ENCODE data around the gene FXYD2.

The FXYD2 gene

DNA sequence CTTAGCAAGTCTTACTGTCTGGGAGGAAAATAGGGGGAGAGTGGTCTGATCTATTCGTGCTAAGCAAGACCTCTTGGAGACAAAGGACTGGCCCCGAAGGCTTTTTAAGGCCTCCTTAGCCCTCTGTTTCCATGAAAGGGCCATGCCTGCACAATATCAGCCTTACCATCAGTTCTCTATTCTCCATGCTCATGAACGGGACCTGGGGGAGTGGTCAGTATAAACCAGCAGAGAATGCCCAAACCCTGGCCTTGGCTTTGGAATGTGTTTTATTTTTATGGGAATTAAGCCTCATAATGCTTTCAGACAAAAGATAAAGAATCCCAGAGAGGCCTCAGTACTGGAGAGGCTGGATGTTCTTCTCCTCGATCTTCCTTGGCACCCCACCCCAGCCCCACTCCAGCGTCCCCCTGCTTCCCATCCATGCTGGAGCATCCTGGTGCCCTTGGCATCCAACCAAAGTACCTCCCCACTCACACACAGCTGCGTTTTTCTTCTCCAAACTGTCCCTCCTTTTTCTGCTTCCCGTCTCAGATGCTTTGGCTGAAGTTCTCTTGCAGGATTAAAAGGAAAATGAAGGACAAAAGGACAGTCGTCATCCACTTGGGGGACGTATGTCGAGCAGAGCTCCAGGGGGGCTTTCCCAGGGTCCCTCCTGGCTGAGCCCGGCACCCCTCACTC is 33.3 kb upstream of the FXYD2 start:
- no peak for ATAC-seq

GRCh38 chr11:117855912-117856651 is 31.5 kb upstream of the FXYD2 start:
- no peak for ATAC-seq

GRCh38 chr11:117855186-117855845 is 30.8 kb upstream of the FXYD2 start:
- ATAC-seq, result no peak

- no peak for ATAC-seq
Measured at GRCh38 chr11:117852309-117852708, 27.8 kb upstream of the FXYD2 start.

- ATAC-seq, result no peak
Measured at GRCh38 chr11:117851852-117852251, 27.3 kb upstream of the FXYD2 start.

GRCh38 chr11:117851106-117851505 is 26.6 kb upstream of the FXYD2 start:
- ATAC-seq, result no peak

- ATAC-seq, result no peak
Measured at GRCh38 chr11:117849781-117850414, 25.4 kb upstream of the FXYD2 start.

DNA sequence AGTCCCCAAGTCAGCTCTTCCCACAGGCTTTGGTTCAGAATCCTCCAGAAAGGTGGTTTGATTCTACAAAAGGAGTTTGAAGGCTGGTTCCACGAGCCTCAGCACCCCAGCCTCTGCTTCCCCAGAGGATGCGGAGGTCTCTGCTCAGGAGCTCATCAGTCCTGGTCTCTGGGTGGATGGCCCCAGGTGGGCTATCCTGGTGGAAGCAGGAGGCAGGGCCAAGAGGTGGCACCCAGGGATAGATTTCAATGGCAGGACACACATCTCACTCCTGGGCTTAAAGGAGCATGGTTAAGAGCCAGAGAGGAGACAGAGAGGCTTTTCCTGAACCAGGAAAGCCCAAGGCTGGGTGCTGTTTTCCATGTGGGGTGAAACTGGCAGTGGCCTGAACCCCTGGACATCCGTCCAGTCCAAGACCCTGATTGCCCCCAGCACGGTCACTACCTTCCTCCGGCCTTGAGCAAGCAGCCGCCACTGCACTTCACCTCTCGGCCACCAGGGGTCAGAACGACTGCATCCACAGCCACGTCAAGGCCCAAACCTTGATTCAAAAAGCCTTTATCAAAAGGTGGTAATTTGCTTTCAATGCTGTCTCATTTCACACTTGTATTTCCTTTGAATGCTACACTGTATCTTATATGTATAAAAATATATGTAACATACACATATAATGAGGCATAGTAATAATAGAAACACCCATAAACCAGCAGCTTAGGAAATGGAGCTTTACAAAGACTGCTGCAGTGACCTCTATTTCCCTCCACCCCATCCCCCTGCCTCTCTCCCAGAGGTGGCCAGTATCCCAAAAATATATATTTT is 19.3 kb upstream of the FXYD2 start:
- ATAC-seq, result peak; percentile 78 to 79

DNA sequence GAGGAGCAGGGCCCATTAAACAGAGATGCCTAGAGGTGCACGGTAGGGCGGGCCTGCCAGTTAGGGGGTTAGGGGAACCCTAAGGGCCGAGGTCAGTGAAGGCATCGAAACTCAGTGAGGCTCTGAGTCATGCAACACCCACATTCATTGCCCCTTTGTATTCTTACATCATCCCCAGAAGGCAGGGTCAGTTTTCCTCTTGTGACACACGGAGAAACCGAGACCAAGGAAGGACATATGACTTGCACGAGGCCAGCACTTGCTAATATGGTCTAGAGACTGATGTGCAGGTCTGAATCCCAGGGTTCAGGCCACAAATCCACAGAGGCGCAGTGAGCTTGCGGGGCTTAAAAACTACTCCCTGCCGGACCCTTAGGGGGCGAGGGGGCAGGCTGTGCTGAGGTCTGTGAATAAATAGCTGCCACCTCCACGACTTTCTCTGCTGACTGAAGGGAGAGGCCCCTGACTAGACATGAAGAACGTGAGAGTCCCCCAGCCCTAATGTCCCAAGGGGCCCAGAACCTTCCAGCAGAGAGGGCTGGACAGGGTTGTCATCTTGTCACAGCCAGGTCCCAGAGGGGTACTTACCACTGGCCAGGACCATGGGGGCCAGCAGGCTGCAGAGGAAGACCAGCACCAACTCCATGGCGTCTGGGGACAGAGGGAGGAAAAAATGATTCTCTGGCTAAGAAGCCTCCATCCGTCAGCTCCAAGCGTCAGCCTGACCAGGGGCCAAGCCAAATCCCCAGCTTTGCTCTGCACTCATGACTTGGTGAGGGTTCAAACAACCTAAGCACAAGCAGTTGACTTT is 17.8 kb upstream of the FXYD2 start:
- ATAC-seq, result no peak

- ATAC-seq, result no peak
Measured at GRCh38 chr11:117841551-117842031, 17.0 kb upstream of the FXYD2 start.

GRCh38 chr11:117840881-117841550 is 16.5 kb upstream of the FXYD2 start:
- ATAC-seq, result no peak

- no peak for ATAC-seq
Measured at GRCh38 chr11:117839936-117840813, 15.6 kb upstream of the FXYD2 start.

DNA sequence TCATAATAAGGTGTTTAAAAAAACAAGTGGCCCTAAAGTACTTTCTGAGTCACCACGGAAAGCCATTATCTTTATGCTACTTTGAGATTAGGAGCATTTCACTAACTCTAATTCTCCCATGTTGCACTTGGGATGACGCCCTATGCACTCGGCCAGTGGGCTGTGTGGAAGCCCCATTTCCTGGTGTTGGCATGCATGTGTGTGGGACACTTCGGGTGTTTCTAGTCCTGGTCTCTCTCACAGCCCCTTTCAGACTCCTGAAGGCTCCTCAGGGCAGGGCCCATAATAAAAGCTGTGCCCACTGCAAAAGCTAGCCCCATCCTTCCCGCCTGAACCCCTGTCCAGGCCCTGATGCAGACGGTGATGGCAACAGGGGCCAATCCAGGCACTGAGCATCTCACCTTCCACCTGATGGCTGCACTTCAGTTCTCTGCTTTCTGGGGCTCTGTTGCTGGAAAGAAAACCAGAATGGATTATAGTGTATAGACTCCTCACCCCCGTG is 14.9 kb upstream of the FXYD2 start:
- ATAC-seq, result no peak

GRCh38 chr11:117838901-117839300 is 14.4 kb upstream of the FXYD2 start:
- no peak for ATAC-seq

DNA sequence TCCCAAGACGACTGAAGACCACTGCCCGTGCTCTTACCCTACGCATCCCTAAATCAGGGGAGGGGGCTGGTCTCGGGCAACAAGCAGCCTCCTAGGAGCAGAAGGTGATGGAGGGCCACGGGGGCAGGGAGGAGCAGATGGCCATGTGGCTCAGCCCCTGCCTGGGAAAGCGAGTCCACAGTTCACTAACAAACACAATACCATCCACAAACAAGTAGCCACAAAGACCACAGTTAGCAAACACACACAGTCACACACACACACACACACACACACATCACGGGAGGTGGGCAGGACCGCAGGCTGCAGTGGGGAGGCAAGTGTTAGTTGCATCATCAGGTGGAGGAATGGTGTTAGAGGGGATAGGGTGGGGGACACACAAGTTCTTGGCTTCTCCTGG is 13.2 kb upstream of the FXYD2 start:
- ATAC-seq, result no peak

DNA sequence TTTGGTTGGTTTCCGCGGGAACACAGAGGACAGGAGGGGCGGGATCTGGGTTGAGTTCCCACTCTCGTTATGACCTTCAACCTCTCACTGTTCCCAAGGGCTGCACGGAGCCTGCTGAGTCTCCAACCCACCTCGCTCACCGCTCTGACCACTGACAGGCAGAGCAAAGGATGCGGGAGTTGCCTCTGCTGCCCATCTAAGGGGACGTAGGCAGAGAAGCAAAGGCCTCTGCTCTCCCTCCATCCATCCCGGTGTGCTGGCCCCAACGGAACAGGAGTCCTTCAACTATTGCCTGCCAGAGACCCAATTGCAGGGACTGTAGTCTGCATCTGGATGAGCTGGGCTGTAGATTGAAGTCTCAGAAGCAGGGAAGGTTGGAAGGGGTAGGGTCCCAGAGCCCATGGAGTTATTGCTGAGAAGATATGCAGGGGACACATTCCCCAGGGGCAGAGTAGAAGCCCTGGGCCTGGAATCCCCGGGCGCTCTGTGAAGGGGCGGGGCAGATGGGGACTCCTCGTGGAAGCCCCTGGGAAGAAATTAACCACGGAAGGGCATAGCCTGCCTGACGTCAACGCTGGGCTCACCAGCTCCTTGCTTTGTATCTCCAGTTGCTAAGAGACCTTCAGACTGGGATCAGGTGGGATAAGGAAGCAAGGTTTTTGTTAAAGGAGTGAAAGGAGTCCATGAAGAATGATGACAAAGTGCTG is 12.7 kb upstream of the FXYD2 start:
- ATAC-seq, result no peak

DNA sequence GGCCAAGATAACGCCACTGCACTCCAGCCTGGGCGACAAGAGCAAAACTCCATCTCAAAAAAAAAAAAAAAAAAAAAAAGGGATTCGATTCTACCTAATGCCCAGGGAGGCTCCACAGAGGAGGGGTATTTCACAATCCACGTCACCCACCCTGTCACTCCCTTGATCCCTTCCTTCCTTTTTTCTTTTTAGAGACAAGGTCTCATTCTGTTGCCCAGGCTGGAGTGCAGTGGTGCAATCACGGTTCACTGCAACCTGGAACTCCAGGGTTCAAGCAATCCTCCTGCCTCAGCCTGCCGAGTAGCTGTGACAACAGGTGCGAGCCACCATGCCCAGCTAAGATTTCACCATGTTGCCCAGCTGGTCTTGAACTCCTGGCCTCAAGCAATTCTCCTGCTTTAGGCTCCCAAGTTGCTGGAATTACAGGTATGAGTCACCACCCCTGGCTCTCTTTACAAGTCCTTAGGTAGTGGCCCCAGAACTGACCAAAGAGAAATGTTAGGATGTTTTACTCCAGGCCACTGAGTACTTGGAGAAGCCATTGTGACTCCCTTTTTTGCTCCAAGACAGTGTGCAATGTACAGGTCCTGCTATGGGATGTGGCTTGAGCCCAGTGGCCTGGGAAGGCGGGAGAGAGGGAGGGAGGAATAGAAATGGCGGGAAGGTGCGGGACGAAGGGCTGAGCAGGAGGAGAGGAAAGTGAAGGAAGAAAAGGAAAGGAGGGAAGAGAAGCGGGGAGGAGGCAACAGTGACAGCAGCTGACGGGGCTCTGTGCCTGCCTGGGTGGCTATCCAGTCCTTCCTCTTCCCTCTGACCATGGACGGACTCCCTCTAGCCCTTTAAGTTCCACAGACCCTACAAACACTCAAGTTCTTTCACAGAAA is 11.8 kb upstream of the FXYD2 start:
- no peak for ATAC-seq

DNA sequence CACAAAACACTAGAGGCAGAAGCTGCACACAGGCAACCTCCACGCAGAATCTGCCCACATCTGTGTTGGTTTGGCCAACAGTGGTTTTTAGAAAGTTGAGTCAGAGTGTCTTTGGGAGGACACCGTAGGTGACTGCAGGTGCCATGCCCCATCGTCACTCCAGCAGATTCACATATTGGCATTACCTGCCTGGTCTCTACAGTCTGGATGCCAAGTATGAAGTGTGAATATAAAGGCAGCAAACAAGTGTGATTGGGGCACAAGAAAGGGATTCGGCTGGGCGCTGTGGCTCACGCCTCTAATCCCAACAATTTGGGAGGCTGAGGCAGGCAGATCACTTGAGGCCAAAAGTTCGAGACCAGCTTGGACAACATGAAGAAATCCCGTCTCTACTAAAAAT is 11.0 kb upstream of the FXYD2 start:
- no peak for ATAC-seq
